Effector memory CD4-positive, alpha-beta T cell (primary cell): ENCODE measurements around the gene ACACA.

Experiments used
- DNase-seq, 3 donors: peaks; one replicate each; pipeline ENCODE4 v3.0.0-alpha.2; 2020
- H3K27ac ChIP-seq: 2 replicates; pipeline ENCODE4 v1.7.0; 2013; ENCODE audit warnings: mild to moderate bottlenecking, low read length, moderate library complexity; ENCODE audit not compliant: insufficient read depth, poor library complexity, severe bottlenecking
- H3K27me3 ChIP-seq: replicated peaks from 2 replicates; pipeline ENCODE4 v1.7.0; 2013; ENCODE audit warnings: mild to moderate bottlenecking, low read length; ENCODE audit not compliant: insufficient read depth, control insufficient read depth, poor library complexity, severe bottlenecking
- H3K36me3 ChIP-seq: 2 replicates; pipeline ENCODE4 v1.7.0; 2013; ENCODE audit warnings: mild to moderate bottlenecking, low read length, moderate library complexity; ENCODE audit not compliant: control insufficient read depth, insufficient read depth
- H3K4me1 ChIP-seq: 2 replicates; pipeline ENCODE4 v1.7.0; 2013; ENCODE audit warnings: low read length, mild to moderate bottlenecking; ENCODE audit not compliant: control insufficient read depth, insufficient read depth, poor library complexity, severe bottlenecking
- H3K4me3 ChIP-seq: 2 replicates; pipeline ENCODE4 v1.7.0; 2013; ENCODE audit warnings: low read length, low read depth, mild to moderate bottlenecking; ENCODE audit not compliant: insufficient read depth, poor library complexity, severe bottlenecking
- H3K9me3 ChIP-seq: 2 replicates; pipeline ENCODE4 v1.7.0; 2013; ENCODE audit warnings: mild to moderate bottlenecking, low read length, moderate library complexity; ENCODE audit not compliant: control insufficient read depth

Gene ACACA

DNA sequence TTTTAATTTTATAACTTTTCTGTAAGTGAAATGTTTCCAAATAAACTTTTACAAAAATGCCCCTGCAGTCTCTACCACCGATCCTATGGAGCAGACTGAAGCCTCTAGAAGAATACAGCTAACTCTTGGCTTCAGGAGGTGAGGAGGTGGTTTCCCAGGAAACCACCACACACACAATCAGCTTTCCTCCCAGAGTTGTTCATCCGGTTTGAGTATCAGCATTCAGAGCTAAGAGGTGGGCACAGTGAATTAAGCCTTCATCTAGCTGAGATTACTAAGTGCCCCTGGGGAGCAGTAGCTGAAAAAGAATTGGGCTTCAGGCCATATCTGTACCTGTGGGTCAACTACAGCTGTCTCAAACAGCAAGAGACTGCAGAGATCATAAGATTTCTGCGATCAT lies 318.2 kb downstream of the ACACA start:
- H3K36me3 ChIP-seq = no peaks in the 10 kb centered on the region
- peak in 2 of 3 donors; percentile 5 to 8 for DNase-seq
- peaks cover 24% of the 10 kb centered on the region for H3K4me1 ChIP-seq
- no peak overlapping the region for H3K4me3 ChIP-seq
- peak overlapping the region; percentile 26 for H3K27ac ChIP-seq
- H3K9me3 ChIP-seq = no peaks in the 10 kb centered on the region
- H3K27me3 ChIP-seq = no peaks in the 10 kb centered on the region

DNA sequence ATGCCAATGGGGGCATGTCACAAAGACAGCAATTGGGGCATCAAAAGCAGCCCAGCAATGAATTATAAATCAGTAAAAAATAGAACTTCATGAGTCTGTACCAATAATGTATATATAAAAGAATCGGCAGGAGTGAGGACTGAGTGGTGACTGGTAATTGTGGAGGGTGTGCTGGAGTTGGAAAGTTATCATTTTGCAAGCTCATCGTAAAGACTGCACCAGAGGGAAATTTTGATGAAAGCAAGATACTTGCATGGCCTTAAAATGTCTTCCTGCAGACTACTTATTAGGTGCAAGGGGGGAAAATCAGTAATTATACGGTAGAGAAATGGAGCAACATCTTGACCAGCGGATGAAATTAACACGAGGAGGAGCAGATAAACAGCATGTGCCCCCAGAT lies 319.0 kb downstream of the ACACA start:
- H3K9me3 ChIP-seq = no peaks in the 10 kb centered on the region
- peaks cover 24% of the 10 kb centered on the region for H3K4me1 ChIP-seq

DNA sequence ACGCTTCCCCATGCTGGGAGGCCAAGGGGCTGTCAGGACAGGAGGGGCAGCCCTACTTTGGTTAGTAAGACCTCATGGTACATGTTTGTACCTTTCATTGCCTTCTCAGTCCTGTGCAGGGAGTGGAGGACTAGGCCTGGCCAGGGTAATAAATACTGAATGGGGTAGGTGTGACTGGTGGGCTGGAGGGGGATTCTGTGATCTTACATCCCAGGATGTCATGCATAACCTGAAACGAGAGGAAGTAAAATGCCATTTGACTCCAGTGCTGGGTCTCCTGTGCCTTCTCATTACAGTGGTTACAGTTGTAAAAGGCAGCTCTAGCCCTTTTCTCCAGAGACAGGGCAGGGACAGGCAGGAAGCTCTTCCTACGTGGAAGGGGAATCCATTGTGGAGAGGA lies 319.7 kb downstream of the ACACA start:
- DNase-seq = no peak
- H3K4me3 ChIP-seq = no peak overlapping the region
- peaks cover 24% of the 10 kb centered on the region for H3K4me1 ChIP-seq
- H3K27ac ChIP-seq = no peak overlapping the region
- no peaks in the 10 kb centered on the region for H3K27me3 ChIP-seq
- no peaks in the 10 kb centered on the region for H3K9me3 ChIP-seq
- no peaks in the 10 kb centered on the region for H3K36me3 ChIP-seq

More for the DNA sequence above, 319.0 kb downstream of the ACACA start:
- H3K4me3 ChIP-seq = no peak overlapping the region
- no peaks in the 10 kb centered on the region for H3K27me3 ChIP-seq
- no peak for DNase-seq
- no peaks in the 10 kb centered on the region for H3K36me3 ChIP-seq
- H3K27ac ChIP-seq = no peak overlapping the region

DNA sequence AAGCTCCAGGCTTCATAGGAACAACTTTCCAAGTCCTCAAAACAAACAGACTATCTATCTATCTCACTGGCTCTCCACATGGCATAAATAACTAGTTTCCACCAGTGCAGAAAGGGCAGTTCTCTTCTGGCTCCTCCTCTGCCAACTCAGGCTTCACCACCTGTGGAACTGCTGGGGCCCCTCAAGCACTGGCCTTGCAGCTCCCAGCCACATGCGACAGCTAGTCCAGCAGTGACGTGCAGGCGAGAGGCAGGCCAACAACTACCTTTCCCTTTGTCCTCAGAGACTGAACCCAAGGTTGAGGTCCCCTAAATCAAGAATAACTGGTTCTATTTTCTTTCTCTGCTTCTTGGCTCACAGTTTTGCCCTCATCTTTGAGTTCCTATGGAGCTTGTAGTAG lies 320.3 kb downstream of the ACACA start:
- Histone ChIP-seq H3K4me3 (no peak overlapping the region), H3K36me3 (no peaks in the 10 kb centered on the region), H3K9me3 (no peaks in the 10 kb centered on the region), H3K27ac (no peak overlapping the region), H3K27me3 (no peaks in the 10 kb centered on the region), H3K4me1 (peaks cover 24% of the 10 kb centered on the region)
- no peak for DNase-seq

DNA sequence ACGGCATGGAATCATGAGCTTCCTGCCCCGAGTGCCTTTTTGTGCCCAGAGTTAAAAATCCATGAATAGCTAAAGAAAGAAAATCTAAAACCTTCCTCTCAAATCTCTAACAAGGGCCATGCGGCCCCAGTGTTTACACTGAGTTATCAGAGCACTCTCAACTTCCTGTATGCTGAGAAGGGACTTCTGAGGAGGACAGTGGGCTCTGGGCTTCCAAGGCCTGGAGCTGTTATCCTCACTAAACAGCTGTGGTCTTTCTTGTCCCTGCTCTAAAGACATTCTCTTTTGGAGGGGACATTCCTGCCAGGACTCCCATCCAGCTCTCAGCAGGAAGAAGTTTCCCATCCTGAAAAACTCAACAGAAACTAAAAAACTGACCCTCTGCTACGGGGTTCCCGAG lies 322.3 kb downstream of the ACACA start:
- peaks cover 10% of the 10 kb centered on the region for H3K4me1 ChIP-seq

DNA sequence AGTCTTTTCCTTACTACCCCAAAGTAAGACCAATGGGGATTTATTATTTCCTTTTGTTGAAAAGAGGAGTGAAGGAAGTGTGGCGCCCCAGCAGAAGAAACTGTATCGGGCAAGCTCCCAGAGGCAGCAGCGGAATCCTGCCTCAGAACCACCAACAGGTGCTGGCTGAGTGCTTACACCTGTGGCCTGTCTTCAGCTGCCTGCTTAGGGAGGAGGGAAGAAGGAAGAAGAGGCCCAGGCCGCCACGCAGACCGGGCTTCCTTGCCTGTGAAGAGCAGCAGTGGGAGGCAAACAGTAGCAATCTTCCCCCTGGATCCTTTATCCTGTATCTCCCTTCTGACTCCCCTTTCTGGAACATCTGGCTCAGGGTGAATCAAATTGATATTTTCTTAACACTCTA lies 323.2 kb downstream of the ACACA start:
- H3K27me3 ChIP-seq = no peaks in the 10 kb centered on the region
- H3K27ac ChIP-seq = no peak overlapping the region
- no peak for DNase-seq
- no peaks in the 10 kb centered on the region for H3K9me3 ChIP-seq
- peaks cover 1% of the 10 kb centered on the region for H3K4me1 ChIP-seq
- H3K36me3 ChIP-seq = no peaks in the 10 kb centered on the region
- H3K4me3 ChIP-seq = no peak overlapping the region

More for the DNA sequence above, 322.3 kb downstream of the ACACA start:
- Histone ChIP-seq H3K4me3 (no peak overlapping the region), H3K27ac (no peak overlapping the region), H3K36me3 (no peaks in the 10 kb centered on the region), H3K9me3 (no peaks in the 10 kb centered on the region), H3K27me3 (no peaks in the 10 kb centered on the region)
- DNase-seq = no peak

- no peak for DNase-seq
- Histone ChIP-seq H3K36me3 (no peaks in the 10 kb centered on the region), H3K27ac (no peak overlapping the region), H3K4me3 (no peak overlapping the region), H3K27me3 (no peaks in the 10 kb centered on the region), H3K9me3 (no peaks in the 10 kb centered on the region), H3K4me1 (no peaks in the 10 kb centered on the region)
These were observed 323.7 kb downstream of the ACACA start for GRCh38 chr17:37082985-37083384.

DNA sequence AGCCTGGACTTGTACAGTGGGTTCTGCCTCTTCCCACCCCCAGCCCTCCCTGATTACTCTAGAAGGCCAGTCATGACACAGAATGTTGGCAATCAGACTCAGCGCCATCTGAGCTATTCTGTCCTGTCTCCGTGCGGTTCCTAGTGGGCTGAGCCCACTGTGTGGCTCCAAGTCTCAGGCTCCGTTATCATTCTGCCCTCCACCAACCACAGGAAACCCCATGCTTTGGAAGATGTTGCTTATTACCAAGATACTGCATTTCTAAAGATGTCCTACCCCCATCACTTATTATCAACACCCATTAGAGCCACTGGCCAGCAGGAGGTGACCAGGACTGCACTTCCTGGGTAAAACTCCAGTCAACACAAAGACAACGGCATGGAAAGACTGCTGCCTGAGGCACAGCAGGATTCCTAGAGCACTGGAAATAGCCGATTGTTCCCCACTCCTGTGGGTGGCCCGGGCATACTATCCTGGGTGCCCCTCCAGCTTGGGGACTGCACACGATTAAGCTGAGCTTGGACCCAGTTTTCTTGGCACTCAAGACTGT lies 324.2 kb downstream of the ACACA start:
- Histone ChIP-seq H3K9me3 (no peaks in the 10 kb centered on the region), H3K27me3 (no peaks in the 10 kb centered on the region), H3K27ac (no peak overlapping the region), H3K4me3 (no peak overlapping the region), H3K36me3 (no peaks in the 10 kb centered on the region), H3K4me1 (no peaks in the 10 kb centered on the region)
- DNase-seq = no peak

DNA sequence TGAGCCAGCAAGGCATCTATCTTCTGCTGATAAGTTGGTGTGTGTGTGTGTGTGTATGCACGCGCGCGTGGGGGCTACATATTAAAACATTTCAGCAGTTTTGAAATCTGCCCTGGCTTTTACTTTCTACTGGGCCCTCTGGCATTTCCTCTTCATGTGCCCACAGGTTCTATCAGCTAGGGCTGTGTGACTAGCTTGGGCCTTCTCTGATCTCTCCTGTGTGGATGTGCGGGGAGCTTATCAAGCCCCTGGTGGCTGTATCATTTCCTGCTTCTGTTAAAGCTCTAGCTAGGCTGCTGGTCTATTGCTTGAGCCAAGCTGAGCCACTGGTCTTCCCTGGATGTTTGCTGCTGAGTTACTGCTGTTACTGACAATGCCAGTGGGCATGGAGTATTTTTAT lies 325.3 kb downstream of the ACACA start:
- Histone ChIP-seq H3K36me3 (no peaks in the 10 kb centered on the region), H3K4me1 (no peaks in the 10 kb centered on the region), H3K27ac (no peak overlapping the region)

DNA sequence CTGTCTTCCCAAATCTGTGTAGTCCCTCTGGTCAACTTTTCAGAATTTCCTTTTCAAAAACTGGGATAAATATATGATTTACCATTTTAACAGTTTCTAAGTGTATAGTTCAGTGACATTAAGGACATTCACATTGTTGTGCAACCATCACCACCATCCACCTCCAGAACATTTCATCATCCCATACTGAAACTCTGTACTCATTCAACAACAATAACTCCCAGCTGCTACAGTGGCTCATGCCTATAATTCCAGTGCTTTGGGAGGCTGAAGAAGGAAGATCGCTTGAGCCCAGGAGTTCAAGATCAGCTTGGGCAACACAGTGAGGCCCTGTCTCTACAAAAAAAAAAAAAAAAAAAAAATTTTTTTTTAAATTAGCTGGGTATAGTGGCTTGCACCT lies 326.9 kb downstream of the ACACA start:
- Histone ChIP-seq H3K27ac (no peak overlapping the region), H3K9me3 (no peaks in the 10 kb centered on the region), H3K4me1 (no peaks in the 10 kb centered on the region), H3K4me3 (no peak overlapping the region), H3K27me3 (no peaks in the 10 kb centered on the region), H3K36me3 (no peaks in the 10 kb centered on the region)
- no peak for DNase-seq

More for the DNA sequence above, 325.3 kb downstream of the ACACA start:
- H3K27me3 ChIP-seq = no peaks in the 10 kb centered on the region
- no peak for DNase-seq
- H3K9me3 ChIP-seq = no peaks in the 10 kb centered on the region
- H3K4me3 ChIP-seq = no peak overlapping the region
